NCI-H446 (cell line): ENCODE measurements around the gene TSPAN14.

Experiments used
- DNase-seq, 2 experiments: peaks; one replicate each; lab custom pipeline; 2025; lab: John Stamatoyannopoulos, UW

TSPAN14 gene

DNA sequence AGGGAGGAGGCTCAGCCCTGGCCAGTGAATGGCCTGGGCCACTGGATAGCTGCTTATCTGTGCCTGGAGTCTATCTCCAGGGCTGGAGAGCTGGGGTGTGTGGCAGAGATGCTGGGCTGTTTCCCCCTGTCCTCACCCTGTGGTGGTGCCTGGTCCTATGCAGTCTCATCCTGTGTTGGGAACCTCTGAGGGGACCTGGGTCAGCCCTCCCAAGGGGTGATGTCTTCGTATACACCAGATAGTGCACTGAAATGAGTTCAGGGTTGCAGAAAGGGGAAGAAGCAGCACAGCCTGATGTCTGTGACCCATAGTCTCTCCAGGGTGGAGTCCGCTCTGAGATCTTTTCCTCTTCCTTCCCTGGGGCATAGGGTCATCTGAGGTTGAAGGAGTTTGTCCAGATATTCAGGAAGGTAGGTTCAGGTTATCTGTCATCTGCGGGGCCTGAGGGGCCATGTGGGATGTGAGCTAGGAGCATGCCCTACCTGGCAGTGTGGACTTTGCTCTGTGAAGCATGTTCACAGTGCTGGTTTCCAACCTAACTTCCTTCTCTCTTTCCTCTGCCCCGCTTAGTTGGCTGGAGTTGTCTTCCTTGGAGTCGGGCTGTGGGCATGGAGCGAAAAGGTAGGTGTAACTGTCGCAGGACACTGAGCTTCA is 50.2 kb downstream of the TSPAN14 start:
- DNase-seq: no peak

DNA sequence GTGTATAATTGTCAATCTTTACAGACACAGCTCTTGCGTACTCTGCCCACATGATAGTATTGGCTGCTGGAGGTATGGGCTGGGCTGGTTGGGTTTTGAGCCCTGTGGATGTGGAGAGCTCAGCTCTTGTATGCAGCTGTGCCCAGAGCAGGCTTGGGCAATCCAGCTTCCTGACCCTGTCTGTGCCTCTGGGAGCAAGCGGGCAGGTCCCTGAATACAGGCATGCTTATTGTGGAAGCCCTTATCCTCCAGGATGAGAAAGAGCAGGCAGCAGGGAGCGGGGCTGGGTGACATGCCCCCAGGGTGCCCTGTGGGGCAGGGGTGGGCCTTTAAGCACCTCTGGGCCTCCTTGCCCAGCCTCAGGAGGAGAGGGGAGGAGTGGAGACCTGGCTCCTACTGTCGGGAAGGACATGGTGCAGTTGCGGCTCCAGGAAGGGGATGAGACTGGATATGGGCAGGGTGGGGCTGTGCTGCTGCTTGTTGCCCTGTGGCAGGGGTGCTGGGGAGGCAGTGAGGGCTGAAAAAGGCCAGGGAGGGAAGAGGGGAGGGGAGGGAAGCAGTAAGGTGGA is 50.9 kb downstream of the TSPAN14 start:
- DNase-seq: no peak

DNA sequence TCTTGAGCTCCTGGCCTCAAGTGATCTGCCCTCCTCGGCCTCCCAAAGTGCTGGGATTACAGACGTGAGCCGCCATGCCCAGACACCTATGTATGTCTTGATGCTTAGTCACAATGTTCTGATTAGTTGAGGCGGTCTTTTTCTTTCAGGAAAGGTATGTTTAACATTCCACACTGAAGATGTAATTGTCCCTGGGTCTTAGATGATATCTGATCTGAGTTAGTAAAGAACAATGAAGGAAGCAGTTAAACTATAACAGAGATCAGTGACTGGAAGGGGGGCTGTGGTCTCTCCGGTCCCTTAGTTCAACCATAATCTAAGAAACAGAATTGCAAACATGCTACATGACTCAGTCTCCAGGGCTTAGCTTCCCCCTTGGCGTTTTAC is 52.1 kb downstream of the TSPAN14 start:
- no peak for DNase-seq

GRCh38 chr10:80506836-80507487 is 52.9 kb downstream of the TSPAN14 start:
- no peak for DNase-seq

- DNase-seq: no peak
These were observed 54.9 kb downstream of the TSPAN14 start for GRCh38 chr10:80509108-80509402.

GRCh38 chr10:80509403-80510161 is 55.5 kb downstream of the TSPAN14 start:
- DNase-seq: no peak

DNA sequence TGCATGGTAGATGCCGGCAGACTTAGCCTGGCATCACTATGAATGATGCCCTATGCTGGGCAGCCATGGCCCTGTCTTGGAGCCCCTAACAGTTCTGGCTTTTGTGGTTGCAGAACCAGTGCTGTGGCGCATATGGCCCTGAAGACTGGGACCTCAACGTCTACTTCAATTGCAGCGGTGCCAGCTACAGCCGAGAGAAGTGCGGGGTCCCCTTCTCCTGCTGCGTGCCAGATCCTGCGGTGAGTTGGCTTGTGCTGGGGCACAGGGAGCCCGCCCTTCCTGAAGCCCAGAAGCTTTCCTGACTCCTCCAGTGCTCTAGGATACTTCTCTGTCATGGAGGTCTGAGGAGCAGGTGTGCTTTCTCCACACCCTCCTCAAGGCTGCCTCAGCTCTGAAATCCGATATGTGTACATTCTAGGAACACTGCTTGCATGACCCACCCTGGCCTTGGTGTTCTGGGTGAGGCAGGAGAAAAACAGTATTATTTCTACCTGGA is 58.0 kb downstream of the TSPAN14 start:
- DNase-seq: no peak

DNA sequence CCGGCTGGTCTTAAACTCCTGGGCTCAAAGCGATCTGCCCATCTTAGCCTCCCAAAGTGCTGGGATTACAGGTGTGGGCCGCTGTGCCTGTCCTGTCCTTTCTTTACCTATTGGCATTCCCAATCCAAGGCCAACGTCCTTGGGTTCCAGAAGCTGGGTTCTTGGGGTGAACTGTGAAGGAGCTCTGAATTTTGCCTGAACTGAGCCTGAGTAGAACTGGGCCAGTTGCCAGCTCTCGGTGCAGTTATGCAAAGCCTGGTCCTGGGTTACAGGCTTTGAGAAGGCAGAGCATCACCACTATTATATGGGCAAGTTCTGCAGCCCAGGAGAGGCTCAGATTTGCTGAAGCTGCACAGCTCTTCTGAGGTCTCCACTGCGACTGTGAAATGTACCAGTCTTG is 59.0 kb downstream of the TSPAN14 start:
- no peak for DNase-seq

DNA sequence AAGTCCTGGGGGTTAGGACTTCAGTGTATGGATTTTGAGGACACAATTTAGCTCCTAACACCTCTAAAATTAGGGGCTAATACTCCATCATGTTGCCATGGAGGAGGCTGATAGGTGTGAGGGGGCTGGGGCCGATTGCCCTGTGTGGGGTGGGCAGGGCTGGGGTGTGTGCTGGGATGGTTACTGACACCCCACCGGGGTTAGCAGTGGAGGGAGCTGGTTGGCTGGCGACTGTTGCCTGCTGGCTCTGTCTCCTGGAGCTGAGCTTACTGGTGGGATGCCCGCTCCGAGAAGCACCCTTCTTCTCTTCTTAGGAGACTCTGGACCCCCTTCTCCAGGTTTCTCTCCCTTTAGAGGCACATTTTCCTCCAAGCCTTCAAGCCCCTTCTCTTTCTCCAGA is 61.4 kb downstream of the TSPAN14 start:
- DNase-seq: no peak

- DNase-seq: no peak
These were observed 61.8 kb downstream of the TSPAN14 start for GRCh38 chr10:80515941-80516340.

DNA sequence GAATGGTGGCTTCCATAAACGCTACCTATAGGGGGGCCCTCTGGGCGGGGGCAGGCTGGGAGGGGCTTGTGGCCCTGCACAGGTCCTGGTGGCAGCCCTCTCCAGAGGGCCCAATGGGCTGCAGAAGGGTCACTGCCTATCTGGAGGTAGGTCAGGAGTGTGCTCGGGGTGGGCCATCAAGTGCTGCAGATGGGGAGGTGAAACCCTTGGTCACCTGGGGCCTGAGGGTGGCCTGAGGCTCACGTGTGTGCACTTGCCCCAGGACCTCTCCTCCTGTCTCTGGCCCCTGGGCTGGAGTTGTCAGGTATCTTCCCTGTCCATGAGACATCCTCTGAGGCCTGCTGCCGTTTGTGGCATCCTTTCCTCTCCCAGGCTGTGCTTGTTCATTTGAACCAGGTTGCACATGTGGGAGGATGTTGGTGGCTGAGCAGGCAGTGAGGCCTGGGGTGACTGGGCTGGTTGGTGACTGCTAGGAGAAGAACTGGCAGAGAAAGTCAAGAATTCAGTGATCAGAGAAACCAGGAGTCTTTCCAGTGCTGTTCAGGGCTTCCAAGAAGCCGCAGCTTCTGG is 62.5 kb downstream of the TSPAN14 start:
- no peak for DNase-seq

DNA sequence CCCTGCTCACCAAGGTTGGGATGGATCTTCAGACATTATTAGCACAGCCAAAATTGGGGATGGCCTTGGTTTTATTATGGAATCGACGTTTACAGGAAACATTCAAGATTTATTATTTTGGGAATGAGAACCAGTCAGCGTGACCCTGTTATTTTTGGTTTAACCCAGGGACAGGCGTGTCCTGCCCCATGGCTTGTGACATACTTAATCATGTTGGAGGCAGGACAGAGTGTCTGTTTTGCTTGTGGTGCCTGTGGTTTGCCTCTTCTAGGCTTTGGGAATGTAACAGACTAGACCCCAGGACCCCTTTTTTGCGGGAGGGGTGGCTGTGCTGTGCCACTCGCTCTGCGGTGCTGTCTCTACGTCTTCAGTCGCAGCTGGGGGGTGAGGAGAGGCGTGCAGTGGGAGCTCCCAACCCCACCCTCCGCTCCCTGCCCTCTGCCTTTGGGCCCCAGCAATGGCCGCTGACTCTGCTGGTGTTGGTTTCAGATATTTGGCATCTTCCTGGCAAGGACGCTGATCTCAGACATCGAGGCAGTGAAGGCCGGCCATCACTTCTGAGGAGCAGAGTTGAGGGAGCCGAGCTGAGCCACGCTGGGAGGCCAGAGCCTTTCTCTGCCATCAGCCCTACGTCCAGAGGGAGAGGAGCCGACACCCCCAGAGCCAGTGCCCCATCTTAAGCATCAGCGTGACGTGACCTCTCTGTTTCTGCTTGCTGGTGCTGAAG is 63.5 kb downstream of the TSPAN14 start:
- no peak for DNase-seq

- DNase-seq: no peak
These were observed 64.2 kb downstream of the TSPAN14 start for GRCh38 chr10:80518143-80518806.

DNA sequence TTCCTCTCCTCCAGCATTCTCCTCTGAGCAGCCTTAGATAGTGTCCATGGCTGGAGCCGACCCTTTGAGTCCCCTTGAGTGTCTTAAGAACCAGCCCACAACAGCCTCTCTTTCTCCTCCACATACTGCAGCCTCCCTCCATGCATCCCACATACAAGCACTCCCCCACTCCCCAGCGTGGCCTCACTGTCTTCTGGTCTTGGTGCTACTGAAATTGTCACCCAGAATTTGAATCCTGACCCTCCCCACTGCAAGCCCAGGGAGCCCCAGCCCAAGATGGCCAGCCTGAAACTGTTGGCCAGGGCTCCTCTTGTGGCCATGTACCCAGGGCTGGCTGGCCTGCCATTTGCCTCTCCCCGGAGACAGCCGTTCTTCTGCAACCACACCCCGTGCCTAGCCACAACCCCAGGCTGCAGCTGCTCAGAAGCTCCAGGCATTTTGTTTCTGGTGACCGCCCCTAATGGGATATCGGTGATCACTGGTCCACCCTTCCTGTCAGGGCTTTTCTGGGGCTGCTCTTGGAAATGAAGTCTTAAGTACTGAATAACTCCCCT is 64.8 kb downstream of the TSPAN14 start:
- DNase-seq: no peak

DNA sequence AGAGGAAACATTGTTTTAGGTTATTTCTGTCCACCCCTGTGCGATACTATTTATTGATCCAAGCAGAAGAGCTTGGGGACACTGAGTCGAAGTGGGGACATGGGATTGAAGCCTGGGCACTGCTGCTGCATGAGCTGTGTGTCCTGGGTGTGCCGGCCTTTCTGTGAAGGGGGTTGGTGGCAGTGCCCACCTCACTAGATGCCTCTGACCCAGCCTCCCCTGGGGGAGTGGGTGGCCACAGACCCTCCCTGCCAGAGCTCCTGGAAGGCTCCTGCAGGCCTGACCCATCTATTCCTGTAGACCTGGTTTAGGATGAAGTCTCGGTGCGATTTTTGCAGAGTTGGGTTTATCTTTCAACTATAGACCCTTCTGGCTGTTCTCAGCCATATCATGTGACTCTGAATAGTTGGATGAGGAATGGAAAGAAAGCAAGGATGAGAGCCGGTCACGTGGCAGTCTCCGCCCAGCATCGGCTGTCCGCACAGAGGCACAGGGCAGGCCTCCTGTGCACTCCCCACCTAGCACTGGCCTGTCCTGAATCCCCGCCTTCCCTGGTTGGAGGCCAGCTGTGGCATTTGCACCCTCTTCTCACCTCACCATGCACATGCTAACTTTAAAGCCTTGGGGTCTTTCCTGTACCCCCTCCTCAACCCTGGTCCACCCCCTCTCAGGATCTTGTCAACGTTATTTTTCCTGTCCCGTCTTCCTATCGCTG is 66.0 kb downstream of the TSPAN14 start:
- DNase-seq: no peak

DNA sequence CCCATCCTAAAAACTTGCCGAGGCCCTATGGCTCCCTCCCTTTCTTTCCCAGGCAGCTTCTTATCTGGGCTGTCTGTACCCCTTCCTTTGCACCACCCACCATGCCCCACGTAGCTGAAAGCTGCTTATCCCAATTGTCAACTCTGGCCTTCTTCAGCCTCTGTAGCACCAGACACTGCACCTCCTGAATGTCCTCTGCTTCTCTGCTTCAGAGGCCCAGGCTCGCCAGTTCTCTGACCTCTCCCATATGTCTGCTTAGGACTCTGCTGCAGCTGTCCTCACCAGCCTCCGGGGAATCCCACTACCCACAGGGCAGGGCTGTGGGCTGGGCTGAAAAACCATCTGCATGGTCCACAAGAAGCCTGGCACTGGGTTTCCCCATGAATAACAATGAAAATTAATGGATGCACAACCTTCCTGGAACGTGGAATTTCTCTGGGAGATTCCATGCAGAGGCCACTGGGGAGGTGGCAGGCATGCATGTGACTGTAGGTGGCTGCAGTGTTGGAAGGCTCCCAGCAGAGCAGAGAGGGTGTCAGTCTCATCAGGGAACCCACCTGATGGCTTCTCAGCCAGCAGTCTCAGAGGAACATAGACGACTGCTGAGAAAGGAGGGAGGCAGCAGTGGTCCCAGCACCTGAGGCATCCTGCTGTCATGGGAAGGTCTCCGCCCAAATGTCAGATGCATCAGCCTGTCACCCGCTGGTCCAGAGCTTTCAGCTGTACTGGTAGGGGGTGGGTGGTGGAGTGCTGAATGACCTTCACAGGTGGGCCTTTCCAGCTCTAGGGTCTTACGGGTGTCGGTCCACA is 66.8 kb downstream of the TSPAN14 start:
- DNase-seq: no peak

- no peak for DNase-seq
These were observed 68.8 kb downstream of the TSPAN14 start for GRCh38 chr10:80522756-80523363.

- DNase-seq: no peak
These were observed 69.7 kb downstream of the TSPAN14 start for GRCh38 chr10:80523773-80524172.
